ENCODE results near the gene STPG4. TPM values are rescaled to one million over a fixed set of nuclear protein-coding genes. Genes with fewer than 3 reads are reported as not detected.

Gene STPG4
- total RNA-seq, 2 donors from 2014 or later, result 1.4 TPM; not detected in 1

- H3K27me3 ChIP-seq (replicated peaks; ENCODE audit: insufficient read depth), result no peaks in the 10 kb centered on the region
- DNase-seq (ENCODE audit: low spot score), result no peak
- no peaks in the 10 kb centered on the region for H3K36me3 ChIP-seq
- WGBS, result 87% methylated on average over 11 of the region's 11 CpGs
- no peaks in the 10 kb centered on the region for H3K9me3 ChIP-seq
- H3K4me3 ChIP-seq, result no peak overlapping the region
- no peak overlapping the region for H3K27ac ChIP-seq
- H3K4me1 ChIP-seq (replicated peaks), result peaks cover 6% of the 10 kb centered on the region
- TF ChIP-seq POLR2AphosphoS5 (IDR thresholded peaks at IDR 0.05) (no peak), POLR2A (IDR thresholded peaks at IDR 0.05) (no peak)
- TF ChIP-seq, protein P1, sequence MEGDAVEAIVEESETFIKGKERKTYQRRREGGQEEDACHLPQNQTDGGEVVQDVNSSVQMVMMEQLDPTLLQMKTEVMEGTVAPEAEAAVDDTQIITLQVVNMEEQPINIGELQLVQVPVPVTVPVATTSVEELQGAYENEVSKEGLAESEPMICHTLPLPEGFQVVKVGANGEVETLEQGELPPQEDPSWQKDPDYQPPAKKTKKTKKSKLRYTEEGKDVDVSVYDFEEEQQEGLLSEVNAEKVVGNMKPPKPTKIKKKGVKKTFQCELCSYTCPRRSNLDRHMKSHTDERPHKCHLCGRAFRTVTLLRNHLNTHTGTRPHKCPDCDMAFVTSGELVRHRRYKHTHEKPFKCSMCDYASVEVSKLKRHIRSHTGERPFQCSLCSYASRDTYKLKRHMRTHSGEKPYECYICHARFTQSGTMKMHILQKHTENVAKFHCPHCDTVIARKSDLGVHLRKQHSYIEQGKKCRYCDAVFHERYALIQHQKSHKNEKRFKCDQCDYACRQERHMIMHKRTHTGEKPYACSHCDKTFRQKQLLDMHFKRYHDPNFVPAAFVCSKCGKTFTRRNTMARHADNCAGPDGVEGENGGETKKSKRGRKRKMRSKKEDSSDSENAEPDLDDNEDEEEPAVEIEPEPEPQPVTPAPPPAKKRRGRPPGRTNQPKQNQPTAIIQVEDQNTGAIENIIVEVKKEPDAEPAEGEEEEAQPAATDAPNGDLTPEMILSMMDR (IDR thresholded peaks at IDR 0.05), result no peak
- intact Hi-C loops (cut with DNase I), result no loop called here
Measured at GRCh38 chr2:47041891-47042684, 113.0 kb downstream of the STPG4 start.

GRCh38 chr2:47041063-47041462 lies 114.0 kb downstream of the STPG4 start:
- H3K36me3 ChIP-seq, result no peaks in the 10 kb centered on the region
- H3K4me3 ChIP-seq, result no peak overlapping the region
- H3K9me3 ChIP-seq, result no peaks in the 10 kb centered on the region
- 56% methylated on average over 8 of the region's 8 CpGs for WGBS
- H3K4me1 ChIP-seq (replicated peaks), result peaks cover 6% of the 10 kb centered on the region
- DNase-seq (ENCODE audit: low spot score), result no peak
- TF ChIP-seq POLR2A (IDR thresholded peaks at IDR 0.05) (no peak), POLR2AphosphoS5 (IDR thresholded peaks at IDR 0.05) (no peak)
- TF ChIP-seq, protein P1 (IDR thresholded peaks at IDR 0.05), result no peak
- no peaks in the 10 kb centered on the region for H3K27me3 ChIP-seq (replicated peaks; ENCODE audit: insufficient read depth)
- intact Hi-C loops (cut with DNase I), result no loop called here
- peak overlapping the region; percentile 5 to 40 for H3K27ac ChIP-seq

DNA sequence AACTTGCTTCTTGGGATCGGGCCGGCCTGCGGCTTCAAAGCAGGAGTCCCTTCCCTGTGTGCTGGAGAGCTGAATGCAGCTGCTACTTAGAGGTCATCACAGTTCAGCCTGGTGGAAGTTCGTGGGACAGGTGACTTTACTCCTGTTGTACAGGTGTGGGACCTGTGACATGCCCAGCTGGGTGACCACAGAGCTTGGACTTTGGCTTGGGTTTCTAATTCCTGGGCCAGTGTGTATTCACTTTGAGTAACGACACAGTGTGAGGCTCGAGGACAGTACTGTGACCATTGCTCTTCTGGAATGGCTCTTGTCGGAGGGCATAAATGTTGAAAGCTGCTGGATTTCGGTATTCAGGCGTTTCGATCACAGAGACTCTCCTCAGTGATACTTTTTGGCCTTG lies 114.5 kb downstream of the STPG4 start:
- Histone ChIP-seq H3K27me3 (replicated peaks; ENCODE audit: insufficient read depth) (no peaks in the 10 kb centered on the region), H3K9me3 (no peaks in the 10 kb centered on the region), H3K27ac (peak overlapping the region; percentile 5 to 40), H3K4me1 (replicated peaks) (peaks cover 6% of the 10 kb centered on the region), H3K4me3 (no peak overlapping the region), H3K36me3 (no peaks in the 10 kb centered on the region)
- DNase-seq (ENCODE audit: low spot score), result no peak
- 84% methylated on average over 10 of the region's 10 CpGs for WGBS
- intact Hi-C loops (cut with DNase I), result no loop called here
- TF ChIP-seq POLR2AphosphoS5 (IDR thresholded peaks at IDR 0.05) (no peak), POLR2A (IDR thresholded peaks at IDR 0.05) (no peak)
- TF ChIP-seq, protein P1 (IDR thresholded peaks at IDR 0.05), result no peak

- Histone ChIP-seq H3K4me1 (replicated peaks) (peaks cover 6% of the 10 kb centered on the region), H3K36me3 (no peaks in the 10 kb centered on the region), H3K9me3 (no peaks in the 10 kb centered on the region), H3K27me3 (replicated peaks; ENCODE audit: insufficient read depth) (no peaks in the 10 kb centered on the region), H3K4me3 (no peak overlapping the region), H3K27ac (peak overlapping the region in 1 of 2 donors; percentile 9)
- WGBS, result 85% methylated on average over 17 of the region's 17 CpGs
- DNase-seq (ENCODE audit: low spot score), result no peak
- intact Hi-C loops (cut with DNase I), result no loop called here
- TF ChIP-seq POLR2A (IDR thresholded peaks at IDR 0.05), result no peak
- TF ChIP-seq, protein P1 (IDR thresholded peaks at IDR 0.05), result no peak
- TF ChIP-seq POLR2AphosphoS5 (IDR thresholded peaks at IDR 0.05), result no peak
Measured at GRCh38 chr2:47039913-47040562, 115.1 kb downstream of the STPG4 start.

Data from prostate gland (tissue), 2 donors.